Activated CD8-positive, alpha-beta memory T cell treated with anti-CD3 and anti-CD28 coated beads, Interleukin-2, amount 50 U/mL, for 24 hours (primary cell): ENCODE measurements around the gene MAP4K2.
"Not testable (repeated sequence)": the region's sequence is repeated elsewhere in the genome, so short reads cannot be mapped to it uniquely, and the experiment has no call there.

Experiments
- DNase-seq: peaks from one replicate; pipeline ENCODE4 v3.0.0-alpha.2; 2020; ENCODE audit errors: extremely low read depth

Gene MAP4K2

DNA sequence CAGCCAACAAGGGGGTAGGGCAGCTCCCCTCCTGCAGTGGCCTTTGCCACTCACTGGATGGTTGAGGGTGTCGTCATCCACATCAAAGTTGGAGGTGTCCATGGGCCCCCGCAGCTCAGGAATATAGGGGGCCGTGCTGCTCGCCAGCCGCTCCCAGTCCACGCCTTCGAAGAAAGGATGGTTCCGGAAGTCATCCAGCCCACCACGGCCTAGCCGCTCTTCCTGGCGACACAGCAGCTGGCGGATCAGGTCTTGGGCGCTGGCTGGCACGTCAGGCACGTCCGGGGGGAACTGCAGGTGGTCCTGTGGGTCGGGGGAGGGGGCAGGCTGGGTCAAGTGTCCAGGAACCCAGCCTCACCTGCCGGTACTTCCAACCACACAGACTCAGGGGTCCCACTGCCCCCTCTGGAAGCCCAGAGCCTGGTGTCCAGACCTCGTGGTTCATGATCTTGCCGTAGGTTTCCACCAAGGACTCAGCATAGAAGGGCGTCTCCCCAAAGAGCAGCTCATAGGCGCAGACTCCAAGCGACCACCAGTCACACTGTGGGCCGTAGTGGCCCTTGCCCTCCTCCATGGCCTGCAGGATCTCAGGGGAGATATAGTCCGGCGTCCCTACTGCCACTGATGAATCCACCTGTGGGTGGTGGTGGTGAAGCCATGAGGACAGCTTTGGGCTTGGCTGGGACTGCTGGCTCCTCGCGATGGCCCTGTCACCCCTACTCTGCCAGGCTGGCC is 35.8 kb upstream of the MAP4K2 start:
- DNase-seq = no peak

DNA sequence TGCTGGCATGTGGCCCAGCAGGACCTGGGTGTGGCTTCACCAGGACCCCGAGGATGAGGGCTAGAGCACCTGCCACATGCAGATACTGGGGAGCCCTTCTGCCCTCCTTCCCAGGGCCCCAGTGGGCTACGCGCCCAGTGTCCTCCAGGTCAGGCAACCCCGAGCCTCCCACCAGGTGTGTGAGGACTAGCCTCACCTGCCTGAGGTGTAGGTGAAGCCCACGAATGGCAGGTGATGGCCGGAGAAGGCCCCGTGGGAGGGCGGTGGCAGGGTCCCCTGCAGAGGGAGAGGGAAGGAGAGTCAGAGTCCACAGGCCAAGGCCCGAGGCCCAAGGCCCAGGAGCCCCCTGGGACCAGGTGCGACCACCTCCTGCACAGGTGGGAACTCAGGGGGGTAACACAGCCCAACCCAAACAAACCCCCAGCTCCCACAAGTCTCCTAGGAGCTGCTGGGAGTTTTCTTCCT is 34.9 kb upstream of the MAP4K2 start:
- DNase-seq = no peak

DNA sequence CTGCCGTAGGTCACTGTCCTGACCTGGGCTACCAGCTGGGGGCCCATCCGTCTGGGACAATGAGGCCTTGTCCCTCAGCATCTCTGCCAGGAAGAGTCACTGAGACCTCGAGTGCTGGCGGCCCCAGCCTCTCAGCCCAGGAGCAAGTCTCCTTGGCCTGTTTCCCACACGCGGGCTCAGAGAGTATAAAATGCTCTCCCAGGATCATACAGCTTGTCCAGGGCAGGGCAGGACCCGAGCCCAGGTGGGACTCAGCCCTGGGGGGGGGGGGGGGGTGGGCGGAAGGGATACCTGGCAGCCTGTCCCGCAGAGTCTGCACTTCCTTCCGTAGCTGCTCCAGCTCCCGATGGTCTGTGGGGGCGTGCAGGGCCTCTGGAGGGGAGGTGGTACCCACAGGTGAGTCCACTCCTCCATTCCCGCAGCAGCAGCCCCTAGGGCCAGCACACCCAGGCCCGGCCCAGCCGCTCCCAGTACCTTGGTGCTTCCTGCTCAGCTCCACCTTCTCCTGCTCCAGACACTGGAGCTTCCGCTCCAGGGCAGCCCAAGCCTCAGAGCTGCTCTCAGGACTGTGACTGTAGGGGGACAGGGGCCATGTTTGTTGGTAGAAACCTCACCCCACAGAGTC is 33.5 kb upstream of the MAP4K2 start:
- DNase-seq = no peak

DNA sequence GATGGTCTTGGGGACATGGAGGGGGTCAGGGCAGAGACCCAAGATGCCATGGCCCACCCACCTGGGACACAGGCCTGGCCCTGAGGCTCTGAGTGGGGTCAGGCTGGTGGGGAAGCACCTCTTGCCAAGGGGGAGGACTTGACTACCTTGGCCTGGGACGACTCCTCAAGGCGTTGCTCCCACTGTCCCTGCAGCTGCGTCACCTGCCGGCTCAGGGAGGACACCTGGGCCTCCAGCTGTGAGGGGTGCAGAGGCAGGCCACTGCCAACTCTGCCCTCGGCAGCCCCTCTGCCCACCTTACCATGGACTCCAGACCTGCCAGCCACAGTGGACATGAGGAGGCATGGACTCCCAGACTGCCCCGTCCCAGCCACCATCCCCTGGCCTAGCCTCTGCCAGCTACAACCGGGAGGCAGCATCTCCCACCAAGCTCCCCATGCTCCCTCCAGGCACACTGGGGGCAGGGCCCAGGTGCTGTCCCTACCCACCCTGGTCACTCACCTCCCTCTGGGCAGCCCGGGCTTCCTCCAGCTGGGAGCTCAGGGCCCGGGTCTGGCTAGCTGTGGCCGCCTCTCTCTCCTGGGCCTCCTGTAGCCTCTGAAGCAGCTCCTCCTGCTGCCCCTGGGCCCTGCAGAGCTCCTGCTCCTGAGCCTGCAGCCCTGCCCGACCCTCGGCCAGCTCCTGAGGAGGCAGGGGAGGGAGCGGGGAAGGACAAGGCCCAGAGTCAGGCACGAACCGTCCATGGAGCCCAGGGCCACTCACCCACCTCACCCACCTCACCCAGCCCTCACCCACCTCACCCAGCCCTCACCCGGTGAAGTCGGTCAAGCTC is 32.8 kb upstream of the MAP4K2 start:
- DNase-seq = no peak

DNA sequence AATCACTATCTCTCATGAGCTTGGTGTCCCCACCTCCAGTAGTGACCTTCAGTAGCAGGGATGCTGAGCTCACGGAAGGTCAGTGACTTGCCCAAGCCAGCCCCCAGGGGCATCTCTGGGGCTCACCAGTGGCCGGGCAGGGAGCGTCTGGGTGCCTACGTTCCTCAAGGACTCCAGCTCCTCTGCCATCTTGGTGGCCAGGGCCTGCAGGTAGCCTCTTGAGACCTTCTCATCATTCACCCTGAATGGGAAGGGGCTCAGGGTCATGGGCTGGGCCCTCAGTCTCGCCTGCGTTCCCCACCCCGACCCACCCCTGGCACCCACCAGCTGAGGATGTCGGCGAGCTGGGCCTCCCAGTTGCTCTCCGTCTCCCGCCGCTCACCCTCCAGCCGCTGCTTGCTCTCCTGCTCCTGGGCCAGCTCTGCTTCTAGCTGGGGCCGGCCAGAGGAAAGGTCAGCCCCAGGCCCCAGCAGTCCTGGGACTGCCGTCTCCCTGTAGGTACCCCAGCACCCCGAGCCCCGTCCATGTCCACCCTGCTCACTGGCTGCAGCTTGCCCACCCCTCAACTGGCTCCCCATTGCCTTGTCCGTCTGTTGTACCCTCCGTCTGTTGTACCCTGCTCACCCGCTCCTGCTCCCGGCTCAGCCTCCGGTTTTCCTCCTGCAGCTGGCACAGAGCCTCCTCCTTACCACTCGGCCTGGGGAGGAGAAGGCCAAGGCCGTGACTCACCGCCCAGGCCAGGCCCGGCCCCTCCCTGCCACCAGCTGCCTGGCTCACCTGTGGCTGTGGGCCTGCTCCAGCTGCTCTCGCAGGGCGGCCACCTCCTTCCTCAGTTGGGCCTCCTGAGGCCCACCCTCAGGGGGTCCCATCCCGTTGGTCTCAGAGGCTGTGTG is 32.0 kb upstream of the MAP4K2 start:
- DNase-seq = no peak

DNA sequence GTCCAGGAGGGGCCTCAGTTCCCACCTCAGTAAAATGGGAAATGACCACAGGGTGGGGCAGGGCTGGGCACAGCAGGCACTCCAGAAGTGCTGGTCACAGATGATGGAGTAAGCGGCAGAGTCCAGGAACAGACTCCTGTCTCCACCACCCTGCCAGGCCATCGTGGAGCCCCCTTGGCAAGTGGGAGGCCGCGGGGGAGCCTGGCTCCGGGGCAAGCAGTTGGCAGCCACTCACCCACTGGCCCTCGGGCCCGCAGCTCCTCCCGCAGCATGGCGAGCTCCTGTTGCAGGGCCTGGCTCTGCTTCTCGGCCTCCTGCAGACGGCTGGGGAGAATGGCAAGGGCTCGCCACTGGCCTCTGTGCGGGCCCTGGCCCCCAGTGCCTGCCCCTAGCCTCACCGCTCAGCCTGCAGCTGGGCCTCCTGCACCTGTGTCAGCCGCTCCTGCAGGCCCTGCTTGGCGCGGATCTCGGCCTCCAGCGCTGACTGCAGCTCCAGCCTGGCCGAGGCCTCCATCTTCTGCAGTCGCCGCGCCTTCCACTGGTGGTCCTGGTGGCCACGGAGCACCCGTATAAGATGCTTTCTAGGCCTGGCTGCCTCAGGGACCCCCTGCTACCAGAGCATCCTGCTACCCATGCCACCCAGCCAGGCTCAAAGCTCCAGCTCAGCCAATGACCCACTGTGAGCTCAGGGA is 31.2 kb upstream of the MAP4K2 start:
- DNase-seq = no peak

DNA sequence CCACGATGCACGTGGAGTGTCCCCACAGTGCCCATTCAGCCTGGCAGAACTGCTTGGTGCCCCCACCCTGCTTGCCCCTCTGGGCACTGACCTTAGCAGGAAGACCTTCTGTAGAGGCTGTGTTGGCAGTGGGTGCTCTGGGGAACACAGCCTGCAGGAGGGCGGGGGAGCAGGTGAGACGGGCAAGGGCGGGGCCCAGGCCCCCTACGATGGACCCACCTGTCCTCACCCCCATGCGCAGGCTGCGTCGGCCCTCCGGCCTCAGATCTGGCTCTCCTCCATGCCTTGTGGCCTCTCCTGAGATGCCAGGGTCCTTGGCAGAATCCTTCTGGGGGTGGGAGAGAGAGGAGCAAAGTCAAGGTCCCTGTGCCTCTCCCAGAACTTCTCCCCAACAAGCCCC is 30.5 kb upstream of the MAP4K2 start:
- no peak for DNase-seq

DNA sequence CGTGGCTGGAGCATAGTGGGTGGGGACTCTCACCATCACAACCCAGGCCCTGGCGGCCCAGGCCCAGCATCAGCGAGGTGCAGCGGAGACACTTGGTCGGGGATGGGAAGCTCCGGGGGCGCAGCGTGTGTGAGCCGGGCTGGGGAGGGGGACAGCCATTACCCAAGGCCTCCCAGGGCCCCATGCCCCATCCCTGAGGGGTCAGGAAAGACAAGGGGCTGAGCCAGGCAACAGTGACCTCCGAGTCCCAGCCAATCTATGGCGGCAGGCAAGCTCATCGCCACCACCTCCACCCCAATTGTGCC is 30.1 kb upstream of the MAP4K2 start:
- no peak for DNase-seq

DNA sequence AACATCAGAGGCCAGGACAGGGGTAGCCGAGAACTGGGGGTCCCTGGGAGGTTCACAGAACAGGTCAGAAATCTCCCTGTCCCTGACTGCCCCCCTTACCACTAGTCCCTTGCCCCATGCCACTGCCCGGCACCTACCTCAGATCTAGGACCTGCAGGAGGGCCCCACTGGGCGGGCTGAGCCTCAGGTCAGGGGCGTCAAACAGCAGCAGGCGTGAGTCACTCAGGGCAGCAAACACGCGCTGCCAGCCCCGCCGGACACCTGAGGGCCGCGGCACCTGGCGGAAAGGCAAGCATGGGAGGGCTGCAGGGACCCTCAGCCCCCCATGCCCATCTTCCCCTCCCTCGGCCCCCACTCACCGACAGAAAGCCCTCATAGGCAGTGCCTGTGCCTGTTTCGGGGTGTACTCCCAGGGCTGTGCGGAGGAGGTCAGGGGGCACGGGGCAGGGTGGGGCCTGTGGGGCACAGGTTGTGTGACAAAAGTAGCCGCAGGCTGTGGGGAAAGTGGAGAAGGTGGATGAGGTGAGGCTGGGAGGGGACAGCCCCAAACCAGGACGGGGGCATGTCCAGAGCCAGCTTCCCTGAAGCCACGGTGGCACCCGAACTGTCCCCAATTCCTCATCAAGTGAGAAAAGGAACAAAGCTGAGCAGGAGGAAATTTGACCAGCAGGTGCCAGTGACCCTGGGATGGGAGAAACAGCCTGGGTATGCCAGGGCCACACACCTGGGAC is 29.6 kb upstream of the MAP4K2 start:
- no peak for DNase-seq

DNA sequence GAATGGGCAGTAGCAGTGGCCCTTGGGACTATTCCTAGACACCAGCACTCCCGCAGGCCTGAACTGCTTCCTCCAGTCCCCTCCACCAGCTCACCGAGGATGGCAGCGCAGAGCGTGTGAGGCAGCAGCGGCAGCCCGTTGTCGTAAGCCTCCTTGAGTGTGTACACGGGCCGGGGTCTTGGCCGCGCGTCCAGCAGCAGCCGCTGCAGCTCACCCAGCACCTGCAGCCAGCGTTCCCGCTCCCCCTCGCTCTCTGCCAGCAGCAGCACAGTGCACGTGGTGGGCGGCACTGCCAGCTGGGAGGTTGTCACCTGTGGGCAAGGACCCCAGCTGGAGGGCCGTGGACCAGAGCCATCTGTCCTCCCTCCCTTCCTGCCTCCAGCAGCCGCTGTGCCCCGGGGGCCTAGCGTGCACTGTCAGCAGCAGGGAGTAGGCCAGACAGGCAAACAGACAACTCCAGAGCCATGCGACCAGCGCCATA is 28.4 kb upstream of the MAP4K2 start:
- DNase-seq = no peak

DNA sequence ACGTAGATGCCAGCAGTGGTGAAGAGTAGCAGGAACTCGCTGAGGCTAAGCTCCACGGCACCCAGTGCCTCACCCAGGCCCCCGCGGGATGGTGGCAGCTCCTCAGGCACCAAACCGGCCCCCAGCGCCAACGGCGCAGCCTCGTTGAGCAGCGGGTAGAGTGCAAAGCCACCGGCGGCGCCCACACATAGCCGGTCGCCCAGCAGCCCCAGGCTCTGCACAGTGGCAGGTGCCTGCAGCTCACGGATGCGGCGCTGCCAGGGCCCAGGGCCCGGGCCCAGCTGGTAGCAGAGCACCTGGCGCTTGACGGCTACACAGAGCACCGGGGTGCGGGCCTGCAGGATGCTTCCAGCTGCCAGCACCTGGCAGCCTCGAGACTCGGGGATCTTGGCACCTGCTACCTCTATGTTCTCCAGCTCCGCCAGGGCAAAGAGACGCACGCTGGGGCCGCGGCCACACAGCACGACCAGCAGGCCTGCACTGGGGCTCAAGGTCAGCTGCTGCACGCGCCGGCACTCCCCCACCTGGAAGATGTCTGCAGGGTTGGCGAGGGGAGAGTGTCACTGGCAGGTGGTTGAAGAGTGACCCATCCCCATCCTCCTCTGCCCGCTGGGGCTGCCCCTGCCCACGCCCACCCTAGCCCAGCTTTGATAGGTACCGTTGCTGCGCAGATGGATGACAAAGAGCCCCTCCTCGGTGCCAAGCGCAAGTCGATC is 26.7 kb upstream of the MAP4K2 start:
- no peak for DNase-seq

DNA sequence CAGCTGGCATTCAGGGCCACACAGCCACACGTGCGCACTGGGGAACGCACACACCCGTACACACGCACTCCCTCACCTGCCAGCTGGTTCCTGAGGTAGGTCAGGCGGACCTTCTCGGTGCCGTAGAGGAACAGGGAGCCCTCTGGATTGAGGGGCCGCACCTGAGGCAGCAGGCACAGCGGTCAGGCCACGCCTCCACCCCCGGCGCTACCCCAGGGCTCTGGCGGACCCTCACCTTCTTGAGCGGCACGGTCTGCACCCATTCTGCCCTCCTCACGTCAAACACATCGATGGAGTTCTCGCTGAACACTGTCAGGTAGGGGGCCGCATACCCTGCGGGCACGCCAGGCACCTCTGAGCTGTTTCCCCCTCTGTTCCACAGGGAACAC is 24.4 kb upstream of the MAP4K2 start:
- no peak for DNase-seq

DNA sequence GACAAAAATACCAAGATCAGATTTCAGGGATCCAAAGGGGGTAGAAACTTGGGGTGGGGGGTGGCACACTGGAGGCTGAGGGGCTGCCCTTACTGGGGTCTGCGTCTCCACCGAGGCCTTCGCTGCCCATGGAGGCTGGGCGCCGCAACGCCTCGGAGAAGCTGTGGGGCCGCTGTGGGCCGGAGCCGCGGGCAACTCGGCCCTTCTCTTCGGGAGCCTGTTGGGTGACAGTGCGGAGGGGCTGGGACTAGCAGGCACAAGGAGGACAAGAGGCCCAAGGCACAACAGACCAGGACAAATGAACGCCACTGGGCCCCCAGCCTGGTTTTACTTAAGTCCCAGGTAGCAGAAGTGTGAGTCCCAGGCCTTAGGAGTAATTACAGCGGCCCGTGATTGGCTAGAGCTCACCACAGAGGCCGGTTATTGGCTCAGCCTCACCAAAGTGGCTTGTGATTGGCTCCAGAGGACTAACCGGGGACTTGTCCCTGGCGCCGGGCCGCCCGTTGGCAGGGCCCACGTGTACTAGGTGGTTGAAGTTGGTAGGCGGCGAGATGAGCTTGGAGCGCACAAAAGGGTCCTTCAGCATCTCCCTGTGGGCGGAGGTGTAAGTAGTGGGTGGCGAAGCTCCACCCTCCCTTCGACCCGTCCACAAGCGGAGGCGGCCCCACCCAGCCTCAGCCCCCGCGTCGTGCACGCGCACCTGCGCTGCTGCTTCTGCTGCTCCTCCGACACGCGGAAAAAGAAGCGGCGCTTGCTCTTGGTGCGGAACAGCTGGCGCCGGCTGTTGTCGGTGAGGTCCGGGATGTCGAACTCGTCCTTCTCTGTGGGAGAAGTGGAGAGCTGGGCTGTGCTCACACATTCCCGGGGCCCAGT is 23.8 kb upstream of the MAP4K2 start:
- no peak for DNase-seq

DNA sequence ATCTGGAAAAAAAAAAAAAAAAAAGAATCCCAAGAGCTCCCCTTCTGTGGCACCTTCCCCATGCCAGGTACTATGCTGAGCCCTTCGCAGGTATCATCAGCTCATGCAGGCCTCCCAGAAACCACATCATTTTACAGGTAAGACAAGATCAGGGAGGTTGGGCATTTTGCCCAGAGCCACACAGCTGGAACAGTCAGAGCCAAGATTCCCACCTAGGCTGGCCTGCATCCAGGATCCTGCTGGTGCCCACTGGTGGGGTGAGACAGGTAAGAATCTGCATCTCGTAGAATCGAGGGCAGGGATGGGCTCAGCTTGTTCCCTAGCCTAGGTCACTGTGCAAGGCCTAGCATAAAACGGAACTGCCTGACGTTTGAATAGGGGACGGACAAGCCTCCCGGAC is 23.0 kb upstream of the MAP4K2 start:
- DNase-seq = no peak

DNA sequence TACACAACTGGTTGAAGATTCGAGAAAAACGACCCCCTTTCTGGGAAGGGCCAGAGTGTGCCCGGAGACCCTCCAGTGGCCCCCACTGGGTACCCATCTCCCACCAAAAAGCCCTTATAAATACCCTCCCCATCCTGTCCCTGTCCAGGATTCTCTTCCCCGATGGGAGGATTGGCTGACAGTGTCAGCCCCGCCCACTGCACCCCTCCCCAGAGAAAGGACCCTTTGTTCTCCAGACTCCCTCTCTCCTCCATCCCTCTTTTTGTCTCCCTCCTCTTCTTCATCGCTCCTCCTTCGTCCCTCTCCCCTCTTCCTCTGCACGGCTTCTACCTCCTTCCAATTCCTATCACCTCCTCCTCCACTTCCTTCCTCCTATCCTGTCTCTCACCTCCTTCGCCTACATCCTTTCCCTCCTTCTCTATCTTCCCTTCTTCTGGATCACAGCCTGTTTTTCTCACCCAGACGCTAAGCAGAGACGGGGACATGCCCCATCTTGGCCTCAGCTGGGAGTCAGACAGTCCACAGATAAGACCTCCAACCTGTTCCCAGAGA is 20.6 kb upstream of the MAP4K2 start:
- no peak for DNase-seq

DNA sequence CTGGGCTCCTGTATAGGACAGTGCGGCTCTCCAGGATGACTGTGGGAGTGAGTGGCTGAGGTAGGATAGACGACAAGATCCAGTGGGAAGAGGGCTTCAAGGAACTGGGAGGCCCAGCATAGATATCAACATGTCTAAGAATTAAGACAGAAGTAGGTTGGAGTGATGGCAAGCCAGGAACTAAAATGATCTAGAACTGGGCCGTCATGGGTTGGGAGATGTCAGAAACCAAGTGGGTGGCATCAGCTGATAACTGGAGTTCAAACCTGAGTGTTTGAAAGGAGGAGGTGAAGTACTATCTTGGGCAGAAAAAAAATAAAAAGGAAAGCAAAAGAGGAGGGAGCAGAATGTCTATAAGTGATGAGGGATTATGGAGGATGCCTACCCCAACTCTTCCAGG is 14.5 kb upstream of the MAP4K2 start:
- no peak for DNase-seq

DNA sequence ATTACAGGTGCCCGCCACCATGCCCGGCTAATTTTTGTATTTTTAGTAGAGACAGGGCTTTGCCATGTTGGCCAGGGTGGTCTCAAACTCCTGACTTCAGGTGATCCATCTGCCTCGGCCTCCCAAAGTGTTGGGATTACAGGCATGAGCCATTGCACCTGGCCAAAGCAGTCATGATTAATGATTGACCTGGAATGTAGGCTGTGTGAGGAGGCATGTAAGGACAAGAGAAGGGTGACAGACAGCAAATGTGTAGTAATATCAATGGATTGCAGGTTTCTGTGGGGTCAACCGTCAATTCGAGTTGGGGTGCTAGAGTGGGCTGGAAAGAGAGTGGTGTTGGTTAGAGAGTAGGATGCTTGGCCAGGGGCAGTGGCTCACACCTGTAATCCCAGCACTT is 12.4 kb upstream of the MAP4K2 start:
- DNase-seq = not testable (repeated sequence)

DNA sequence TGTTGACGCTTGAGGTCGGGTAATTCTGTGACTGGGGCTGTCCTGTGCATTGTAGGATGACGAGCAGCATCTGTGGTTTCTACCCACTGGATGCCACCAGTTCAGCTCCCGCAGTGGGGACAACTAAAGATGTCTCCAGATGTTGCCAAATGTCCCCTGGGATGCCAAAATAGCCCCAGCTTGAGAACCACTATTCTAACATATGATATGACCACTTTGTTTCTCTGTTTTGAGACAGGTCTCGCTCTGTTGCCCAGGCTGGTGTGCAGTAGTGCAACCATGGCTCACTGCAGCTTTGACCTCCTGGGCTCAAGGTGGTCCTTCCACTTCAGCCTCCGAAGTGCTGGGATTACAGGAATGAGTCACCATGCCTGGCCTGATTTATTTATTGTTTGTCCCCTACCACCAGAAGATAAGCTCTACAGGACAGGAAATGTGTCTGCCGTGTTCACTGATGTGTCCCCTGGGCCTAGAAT is 11.7 kb upstream of the MAP4K2 start:
- DNase-seq = no peak
